Measurements from ENCODE around the gene DCUN1D1.

DNA sequence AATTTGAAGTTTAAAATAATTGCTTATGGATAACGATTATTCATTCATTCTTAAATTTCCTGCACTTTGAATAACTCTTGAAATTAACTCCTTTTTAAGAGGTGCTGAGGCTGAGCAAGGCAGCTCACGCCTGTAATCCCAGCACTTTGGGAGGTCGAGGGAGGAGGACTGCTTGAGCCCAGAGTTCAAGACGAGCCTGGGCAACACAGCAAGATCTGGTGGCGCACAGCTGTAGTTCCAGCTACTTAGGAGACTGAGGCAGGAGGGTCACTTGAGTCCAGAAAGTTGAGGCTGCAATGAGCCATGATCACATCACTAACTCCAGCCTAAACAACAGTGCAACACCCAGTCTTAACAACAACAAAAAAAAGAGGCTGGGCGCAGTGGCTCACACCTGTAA is 8.0 kb downstream of the DCUN1D1 start:
- TF ChIP-seq, protein P1, sequence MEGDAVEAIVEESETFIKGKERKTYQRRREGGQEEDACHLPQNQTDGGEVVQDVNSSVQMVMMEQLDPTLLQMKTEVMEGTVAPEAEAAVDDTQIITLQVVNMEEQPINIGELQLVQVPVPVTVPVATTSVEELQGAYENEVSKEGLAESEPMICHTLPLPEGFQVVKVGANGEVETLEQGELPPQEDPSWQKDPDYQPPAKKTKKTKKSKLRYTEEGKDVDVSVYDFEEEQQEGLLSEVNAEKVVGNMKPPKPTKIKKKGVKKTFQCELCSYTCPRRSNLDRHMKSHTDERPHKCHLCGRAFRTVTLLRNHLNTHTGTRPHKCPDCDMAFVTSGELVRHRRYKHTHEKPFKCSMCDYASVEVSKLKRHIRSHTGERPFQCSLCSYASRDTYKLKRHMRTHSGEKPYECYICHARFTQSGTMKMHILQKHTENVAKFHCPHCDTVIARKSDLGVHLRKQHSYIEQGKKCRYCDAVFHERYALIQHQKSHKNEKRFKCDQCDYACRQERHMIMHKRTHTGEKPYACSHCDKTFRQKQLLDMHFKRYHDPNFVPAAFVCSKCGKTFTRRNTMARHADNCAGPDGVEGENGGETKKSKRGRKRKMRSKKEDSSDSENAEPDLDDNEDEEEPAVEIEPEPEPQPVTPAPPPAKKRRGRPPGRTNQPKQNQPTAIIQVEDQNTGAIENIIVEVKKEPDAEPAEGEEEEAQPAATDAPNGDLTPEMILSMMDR (IDR thresholded peaks at IDR 0.05) = no peak
- no peak for TF ChIP-seq POLR2A (IDR thresholded peaks at IDR 0.05)
